Stimulated activated naive CD8-positive, alpha-beta T cell treated with anti-CD3 and anti-CD28 coated beads, Interleukin-15, Interleukin-2, amounts not matched to agents 100 U/mL and 50 U/mL, for 24 hours (primary cell): ENCODE results near the gene ALG13.
"Not testable (repeated sequence)": the region's sequence is repeated elsewhere in the genome, so short reads cannot be mapped to it uniquely, and the experiment has no call there.

Experiments
- ATAC-seq: fragments of 150-1000 bp; cut with Tn5 transposase; one replicate; pipeline ENCODE4 v1.10.0; 2021
- DNase-seq: peaks from one replicate; pipeline ENCODE4 v3.0.0; 2021

ALG13 gene

GRCh38 chrX:111759686-111760085 lies 78.7 kb downstream of the ALG13 start:
- DNase-seq (no peak), ATAC-seq (no peak)

GRCh38 chrX:111761578-111762135 lies 80.7 kb downstream of the ALG13 start:
- ATAC-seq (peak; percentile 52), DNase-seq (no peak)

- DNase-seq (no peak), ATAC-seq (no peak)
Measured at GRCh38 chrX:111778591-111778990, 97.6 kb downstream of the ALG13 start.

- DNase-seq (no peak), ATAC-seq (no peak)
Measured at GRCh38 chrX:111779582-111779981, 98.6 kb downstream of the ALG13 start.

GRCh38 chrX:111784667-111785066 lies 103.7 kb downstream of the ALG13 start:
- no peak for ATAC-seq

GRCh38 chrX:111790054-111790453 lies 109.1 kb downstream of the ALG13 start:
- not testable (repeated sequence) for ATAC-seq, DNase-seq

More at GRCh38 chrX:111784667-111785066, 103.7 kb downstream of the ALG13 start:
- no peak for DNase-seq
